SH-SY5Y (cell line): ENCODE measurements around the gene TM4SF1.

Experiments used
- GATA2 ChIP-seq: IDR thresholded peaks from 2 replicates; pipeline ENCODE4 v1.6.1; 2011; ENCODE audit warnings: mild to moderate bottlenecking, low read depth, low read length
- GATA3 ChIP-seq: IDR thresholded peaks from 2 replicates; pipeline ENCODE4 v1.6.1; 2011; ENCODE audit warnings: low read depth, mild to moderate bottlenecking, low read length, moderate library complexity

The TM4SF1 gene

GRCh38 chr3:149373235-149374125 lies 4.0 kb downstream of the TM4SF1 start:
- no peak for TF ChIP-seq GATA3
- no peak for TF ChIP-seq GATA2

GRCh38 chr3:149371723-149372114 lies 5.7 kb downstream of the TM4SF1 start:
- TF ChIP-seq GATA3 (no peak), GATA2 (no peak)

GRCh38 chr3:149371001-149371722 lies 6.3 kb downstream of the TM4SF1 start:
- no peak for TF ChIP-seq GATA3
- TF ChIP-seq GATA2, result no peak

- TF ChIP-seq GATA2, result no peak
- no peak for TF ChIP-seq GATA3
Measured at GRCh38 chr3:149369991-149370866, 7.2 kb downstream of the TM4SF1 start.

- no peak for TF ChIP-seq GATA2
Measured at GRCh38 chr3:149368674-149369497, 8.6 kb downstream of the TM4SF1 start.

- TF ChIP-seq GATA3, result no peak
- no peak for TF ChIP-seq GATA2
Measured at GRCh38 chr3:149368201-149368673, 9.2 kb downstream of the TM4SF1 start.

GRCh38 chr3:149366941-149367840 lies 10.3 kb downstream of the TM4SF1 start:
- TF ChIP-seq GATA2 (no peak), GATA3 (no peak)

- TF ChIP-seq GATA3 (no peak), GATA2 (no peak)
Measured at GRCh38 chr3:149366031-149366430, 11.4 kb downstream of the TM4SF1 start.

GRCh38 chr3:149364624-149365023 lies 12.8 kb downstream of the TM4SF1 start:
- no peak for TF ChIP-seq GATA3
- no peak for TF ChIP-seq GATA2

- no peak for TF ChIP-seq GATA2
- no peak for TF ChIP-seq GATA3
Measured at GRCh38 chr3:149363053-149363452, 14.4 kb downstream of the TM4SF1 start.

- TF ChIP-seq GATA2 (no peak), GATA3 (no peak)
Measured at GRCh38 chr3:149362366-149362765, 15.1 kb downstream of the TM4SF1 start.

GRCh38 chr3:149356630-149357029 lies 20.8 kb downstream of the TM4SF1 start:
- TF ChIP-seq GATA2, result no peak
- no peak for TF ChIP-seq GATA3
